PC-3 (cell line): Measurements from ENCODE around the gene ZNF668. TPM values are rescaled to one million over a fixed set of nuclear protein-coding genes. Genes with fewer than 3 reads are reported as not detected.

ENCODE experiments used
- ATAC-seq: fragments of 200-7000 bp; cut with Tn5 transposase; 2 replicates; pipeline ENCODE4 v1.9.1; 2020; ENCODE audit warnings: mild to moderate bottlenecking, moderate library complexity
- BruUV-seq: library from RNA; stranded (reverse); fragments of 400-500 nt; replicated peaks from 2 replicates; lab custom pipeline; 2021; lab: Mats Ljungman, UMichigan
- CTCF ChIA-PET: fragments of 300-600 bp; sonication (Branson Sonifier 250); formaldehyde crosslinking; loops from one replicate; lab custom pipeline; 2022; ENCODE audit warnings: antibody characterized with exemption; lab: Charles Lee
- POLR2A ChIA-PET: fragments of 300-600 bp; sonication (Branson Sonifier 250); formaldehyde crosslinking; loops from one replicate; lab custom pipeline; 2022; ENCODE audit warnings: antibody characterized with exemption; ENCODE audit not compliant: unreplicated experiment; lab: Charles Lee
- DNase-seq: peaks from one replicate; pipeline ENCODE4 v3.0.0-alpha.2; 2015
- H2AFZ ChIP-seq: fragments of 300-600 bp; sonication (generic); 2 replicates; pipeline ENCODE4 v1.6.0; 2016; ENCODE audit warnings: antibody characterized with exemption, low read length
- H3F3A ChIP-seq: fragments of 300-600 bp; sonication (generic); one replicate; pipeline ENCODE4 v1.6.0; 2017; ENCODE audit warnings: antibody characterized with exemption, low read length, control low read depth, mild to moderate bottlenecking; ENCODE audit not compliant: unreplicated experiment
- H3K27ac ChIP-seq: fragments of 300-600 bp; sonication (generic); 2 replicates; pipeline ENCODE4 v1.5.1; 2016; ENCODE audit warnings: mild to moderate bottlenecking, low read length
- H3K27me3 ChIP-seq: fragments of 300-600 bp; sonication (generic); 2 replicates; pipeline ENCODE4 v1.6.1; 2016; ENCODE audit warnings: low read length, mixed read lengths
- H3K36me3 ChIP-seq: fragments of 300-600 bp; sonication (generic); 2 replicates; pipeline ENCODE4 v1.6.1; 2016; ENCODE audit warnings: low read depth, mixed run types, low read length, mixed read lengths
- H3K4me1 ChIP-seq: fragments of 300-600 bp; sonication (generic); 2 replicates; pipeline ENCODE4 v1.5.1; 2016; ENCODE audit warnings: low read length; ENCODE audit not compliant: insufficient read depth
- H3K4me2 ChIP-seq: fragments of 300-600 bp; sonication (generic); 2 replicates; pipeline ENCODE4 v1.6.0; 2016; ENCODE audit warnings: low read length
- H3K4me3 ChIP-seq: fragments of 300-600 bp; sonication (generic); 2 replicates; pipeline ENCODE4 v1.5.1; 2016; ENCODE audit warnings: mild to moderate bottlenecking, low read length, mixed read lengths
- H3K79me2 ChIP-seq: fragments of 300-600 bp; sonication (generic); 2 replicates; pipeline ENCODE4 v1.6.1; 2017; ENCODE audit warnings: low read length, mixed read lengths
- H3K9ac ChIP-seq: fragments of 300-600 bp; sonication (generic); 2 replicates; pipeline ENCODE4 v1.6.0; 2016; ENCODE audit warnings: mild to moderate bottlenecking, low read length
- H3K9me2 ChIP-seq: fragments of 300-600 bp; sonication (generic); replicated peaks from 2 replicates; pipeline ENCODE4 v1.6.1; 2016; ENCODE audit warnings: mixed run types, low read length, mixed read lengths
- H3K9me3 ChIP-seq: fragments of 300-600 bp; sonication (generic); 2 replicates; pipeline ENCODE4 v1.6.1; 2016; ENCODE audit warnings: low read length, mixed read lengths
- H4K20me1 ChIP-seq: fragments of 300-600 bp; sonication (generic); 2 replicates; pipeline ENCODE4 v1.6.1; 2016; ENCODE audit warnings: low read length, mixed read lengths
- CTCF ChIP-seq: fragments of 300-600 bp; sonication (generic); conservative IDR thresholded peaks from 2 replicates; pipeline ENCODE4 v1.5.1; 2017; ENCODE audit warnings: antibody characterized with exemption, low read depth, mild to moderate bottlenecking, low read length
- EZH2 ChIP-seq: fragments of 300-600 bp; sonication (generic); IDR thresholded peaks from one replicate; pipeline ENCODE4 v1.6.1; 2017; ENCODE audit warnings: antibody characterized with exemption, mild to moderate bottlenecking, low read length; ENCODE audit not compliant: unreplicated experiment
- EZH2phosphoT487 ChIP-seq: fragments of 300-600 bp; sonication (generic); IDR thresholded peaks from 2 replicates; pipeline ENCODE4 v1.6.1; 2018; ENCODE audit warnings: mild to moderate bottlenecking, antibody characterized with exemption, low read length, borderline replicate concordance
- intact Hi-C: fragments of 100-400 bp; cut with micrococcal nuclease; formaldehyde crosslinking; loops from 2 replicates; pipeline ENCODE4 v1.9.0; 2023
- total RNA-seq: library from RNA; depleted of rRNA; stranded (reverse); fragments of >200 nt; gene quantifications from 2 replicates; pipeline ENCODE4 v1.2.3, GENCODE V29; 2014

Gene ZNF668
- total RNA-seq, 1 experiment from 2014 or later, result 15.6 TPM

GRCh38 chr16:31094424-31095120 is 20.5 kb upstream of the ZNF668 start, which contains the start of gene VKORC1:
TSS of gene VKORC1 (minus strand) at chr16:31094797. CDS start at chr16:31094729, 68 bp downstream.
- TF ChIP-seq EZH2phosphoT487 (no peak), CTCF (no peak), EZH2 (no peak)
- DNase-seq (peak; percentile 96), ATAC-seq (peak; percentile 94)
- peak within 1 kb of the TSS; percentile 68 for H3K27ac ChIP-seq
- no peaks in the 10 kb centered on the region for H3K27me3 ChIP-seq
- H3K9ac ChIP-seq, result peak within 1 kb of the TSS; percentile 90
- H3K36me3 ChIP-seq, result peaks cover 3% of the 10 kb centered on the region; the same call in 1 of the 2 replicates
- H3K9me2 ChIP-seq, result no peaks in the 10 kb centered on the region
- no peaks in the 10 kb centered on the region for H3K9me3 ChIP-seq
- no peaks in the 10 kb centered on the region for H3F3A ChIP-seq
- ChIA-PET CTCF (no interaction called here), POLR2A (interaction anchor here (0.6 kb wide), 1 partner anchor 47 kb away, joined by 10 read pairs; no protein-coding TSS in a partner anchor)
- peaks cover 5% of the 10 kb centered on the region; the same call in 1 of the 2 replicates for H4K20me1 ChIP-seq
- peak within 1 kb of the TSS; percentile 98 for H3K4me3 ChIP-seq
- BruUV-seq, result no TSS peak
- H2AFZ ChIP-seq, result peak within 1 kb of the TSS; percentile 91
- H3K4me1 ChIP-seq, result peaks cover 7% of the 10 kb centered on the region; the same call in 1 of the 2 replicates
- H3K4me2 ChIP-seq, result peak within 1 kb of the TSS; percentile 93
- intact Hi-C loops, result loop anchor here (1.0 to 5.0 kb wide), 4 partner anchors 20 to 773 kb away; partner anchors contain the start of genes HSD3B7, ZNF646 and ZNF668
- peaks cover 23% of the 10 kb centered on the region for H3K79me2 ChIP-seq

GRCh38 chr16:31094088-31094423 is 20.0 kb upstream of the ZNF668 start:
- Histone ChIP-seq H3F3A (no peaks in the 10 kb centered on the region), H3K9me2 (no peaks in the 10 kb centered on the region), H3K9ac (peak overlapping the region; percentile 90), H3K4me2 (peak overlapping the region; percentile 93), H4K20me1 (peaks cover 5% of the 10 kb centered on the region; the same call in 1 of the 2 replicates), H3K27ac (peak overlapping the region; percentile 68), H3K4me1 (peaks cover 7% of the 10 kb centered on the region; the same call in 1 of the 2 replicates), H3K9me3 (no peaks in the 10 kb centered on the region), H3K27me3 (no peaks in the 10 kb centered on the region), H3K4me3 (peak overlapping the region; percentile 98), H3K79me2 (peaks cover 23% of the 10 kb centered on the region), H3K36me3 (peaks cover 3% of the 10 kb centered on the region; the same call in 1 of the 2 replicates), H2AFZ (peak overlapping the region; percentile 91)
- ChIA-PET POLR2A (interaction anchor here (0.6 kb wide), 1 partner anchor 48 kb away, joined by 10 read pairs; no protein-coding TSS in a partner anchor), CTCF (no interaction called here)
- intact Hi-C loops, result loop anchor here (1.0 to 5.0 kb wide), 4 partner anchors 20 to 773 kb away; partner anchors contain the start of genes HSD3B7, ZNF646 and ZNF668
- TF ChIP-seq EZH2 (no peak), CTCF (no peak), EZH2phosphoT487 (no peak)
- TSS peak; percentile 51 for BruUV-seq
- DNase-seq (no peak), ATAC-seq (peak; percentile 2)
